Right atrium auricular region (tissue), 2 donors: ENCODE measurements around the gene TUBB1. TPM values are rescaled to one million over a fixed set of nuclear protein-coding genes. Genes with fewer than 3 reads are reported as not detected.

Source experiments
- DNase-seq: peaks from one replicate; pipeline ENCODE4 v3.0.0-alpha.2; 2019; ENCODE audit warnings: low spot score
- H3K27ac ChIP-seq, 2 donors: fragments of 200-600 bp; sonication (generic); 1 replicate in 1 of 2; 2 replicates in 1 of 2; pipeline ENCODE4 v1.5.1; 2016 to 2019
- H3K27me3 ChIP-seq, 2 donors: fragments of 200-600 bp; sonication (generic); one replicate each; pipeline versions ENCODE4 v1.5.1 to v1.6.0; 2017 to 2019
- H3K36me3 ChIP-seq: fragments of 200-600 bp; sonication (generic); one replicate; pipeline ENCODE4 v1.5.1; 2016
- H3K4me1 ChIP-seq, 2 donors: fragments of 200-600 bp; sonication (generic); one replicate each; pipeline versions ENCODE4 v1.5.1 to v1.6.0; 2017 to 2019
- H3K4me3 ChIP-seq, 2 donors: fragments of 200-600 bp; sonication (generic); 1 replicate in 1 of 2; 2 replicates in 1 of 2; pipeline ENCODE4 v1.5.1; 2017 to 2019; ENCODE audit warnings: mild to moderate bottlenecking in 1 of 2, moderate library complexity in 1 of 2
- H3K9me3 ChIP-seq, 2 donors: fragments of 200-600 bp; sonication (generic); one replicate each; pipeline ENCODE4 v1.5.1; 2019
- CTCF ChIP-seq, 2 donors: fragments of 200-600 bp; sonication (generic); IDR thresholded peaks; one replicate each; pipeline ENCODE4 v1.5.1; 2019; ENCODE audit warnings: antibody characterized with exemption in 2 of 2
- total RNA-seq, 2 donors: library from RNA; depleted of rRNA; stranded (reverse); fragments of >200 nt; gene quantifications; one replicate each; pipeline ENCODE4 v1.1.0, GENCODE V29; 2016

TUBB1 gene
- total RNA-seq, 2 donors from 2014 or later, result 0.19 to 0.35 TPM

GRCh38 chr20:58992911-58993310 lies 26.3 kb upstream of the TUBB1 start:
- Histone ChIP-seq H3K27ac (no peak overlapping the region), H3K27me3 (no peaks in the 10 kb centered on the region), H3K4me1 (peaks cover 0 to 7% of the 10 kb centered on the region in 2 donors), H3K9me3 (no peaks in the 10 kb centered on the region), H3K4me3 (no peak overlapping the region), H3K36me3 (peaks cover 99% of the 10 kb centered on the region)
- TF ChIP-seq CTCF (IDR thresholded peaks at IDR 0.05), result no peak
- DNase-seq, result no peak

- no peaks in the 10 kb centered on the region for H3K27me3 ChIP-seq
- H3K4me1 ChIP-seq, result peaks cover 0 to 7% of the 10 kb centered on the region in 2 donors
- peaks cover 94% of the 10 kb centered on the region for H3K36me3 ChIP-seq
- no peak overlapping the region for H3K4me3 ChIP-seq
- no peaks in the 10 kb centered on the region for H3K9me3 ChIP-seq
- no peak for TF ChIP-seq CTCF (IDR thresholded peaks at IDR 0.05)
- no peak for DNase-seq
- H3K27ac ChIP-seq, result no peak overlapping the region
These were observed 25.6 kb upstream of the TUBB1 start for GRCh38 chr20:58993332-58994248.

GRCh38 chr20:58994390-58995159 lies 24.7 kb upstream of the TUBB1 start:
- Histone ChIP-seq H3K27me3 (no peaks in the 10 kb centered on the region), H3K9me3 (no peaks in the 10 kb centered on the region), H3K27ac (no peak overlapping the region), H3K4me1 (peaks cover 0 to 7% of the 10 kb centered on the region in 2 donors), H3K36me3 (peaks cover 84% of the 10 kb centered on the region), H3K4me3 (no peak overlapping the region)
- no peak for TF ChIP-seq CTCF (IDR thresholded peaks at IDR 0.05)
- no peak for DNase-seq

DNA sequence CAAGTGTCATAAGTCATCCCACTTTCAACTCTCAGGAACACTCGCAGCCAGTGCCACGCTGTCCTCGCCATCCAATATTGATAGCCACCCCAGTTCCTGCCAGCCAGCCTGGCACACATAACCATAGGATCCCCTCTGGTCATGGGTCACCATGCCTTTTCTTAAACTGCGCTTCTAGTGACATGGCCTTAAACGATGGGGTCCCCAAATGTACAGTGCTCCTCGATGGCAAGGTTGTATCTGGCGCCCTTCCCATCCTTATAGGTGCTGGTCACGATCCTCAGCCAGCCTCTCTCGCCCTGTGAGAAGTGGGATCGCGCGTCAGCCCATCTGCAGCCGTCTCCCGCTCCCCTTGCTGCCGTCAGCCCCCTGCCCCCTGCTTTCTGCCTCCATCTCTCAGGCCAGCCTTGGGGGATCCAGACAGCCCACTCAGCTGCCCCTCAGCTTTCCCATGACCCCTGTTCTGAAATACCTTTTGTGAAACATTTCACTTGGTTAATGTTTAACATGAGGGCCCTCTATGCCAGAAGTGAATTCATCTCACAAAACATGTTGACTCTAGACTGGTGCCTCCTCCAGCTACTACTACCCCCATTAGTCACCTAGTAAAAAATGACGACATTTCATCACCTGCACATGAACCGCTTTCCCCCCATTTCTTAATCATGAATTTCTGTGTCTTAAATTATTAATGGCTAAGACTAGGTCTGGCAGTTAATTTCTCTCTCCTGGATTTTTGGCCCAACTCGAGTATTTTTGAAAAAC lies 23.6 kb upstream of the TUBB1 start:
- Histone ChIP-seq H3K9me3 (no peaks in the 10 kb centered on the region), H3K36me3 (peaks cover 81% of the 10 kb centered on the region), H3K27me3 (no peaks in the 10 kb centered on the region), H3K27ac (no peak overlapping the region), H3K4me1 (peaks cover 0 to 7% of the 10 kb centered on the region in 2 donors), H3K4me3 (no peak overlapping the region)
- DNase-seq, result no peak
- TF ChIP-seq CTCF (IDR thresholded peaks at IDR 0.05), result no peak

DNA sequence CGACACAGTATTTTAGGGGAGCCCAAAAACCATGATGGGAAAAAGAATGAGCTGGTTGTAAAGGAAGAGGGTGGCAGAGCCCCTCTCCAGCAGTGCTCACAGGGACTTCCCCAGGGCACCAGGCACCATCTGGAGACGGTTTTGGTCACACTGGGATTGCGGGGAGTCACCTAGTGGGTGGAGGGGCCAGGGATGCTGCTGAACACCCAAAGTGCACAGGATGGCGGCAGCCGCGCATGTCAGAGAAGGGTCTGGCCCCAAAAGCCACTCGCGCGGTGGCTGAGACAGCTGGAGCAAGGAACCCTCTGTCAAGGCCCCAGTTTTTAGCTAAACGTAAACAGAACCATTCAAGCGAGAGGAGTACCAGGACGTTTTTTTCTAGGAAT lies 23.0 kb upstream of the TUBB1 start:
- Histone ChIP-seq H3K27me3 (no peaks in the 10 kb centered on the region), H3K4me3 (no peak overlapping the region), H3K36me3 (peaks cover 81% of the 10 kb centered on the region), H3K9me3 (no peaks in the 10 kb centered on the region), H3K4me1 (peaks cover 0 to 7% of the 10 kb centered on the region in 2 donors), H3K27ac (no peak overlapping the region)
- no peak for DNase-seq
- TF ChIP-seq CTCF (IDR thresholded peaks at IDR 0.05), result no peak
